ENCODE measurements around the gene ANO4. TPM values are rescaled to one million over a fixed set of nuclear protein-coding genes. Genes with fewer than 3 reads are reported as not detected.

Gene ANO4
- total RNA-seq, 1 experiment from 2014 or later: 5.7 TPM

DNA sequence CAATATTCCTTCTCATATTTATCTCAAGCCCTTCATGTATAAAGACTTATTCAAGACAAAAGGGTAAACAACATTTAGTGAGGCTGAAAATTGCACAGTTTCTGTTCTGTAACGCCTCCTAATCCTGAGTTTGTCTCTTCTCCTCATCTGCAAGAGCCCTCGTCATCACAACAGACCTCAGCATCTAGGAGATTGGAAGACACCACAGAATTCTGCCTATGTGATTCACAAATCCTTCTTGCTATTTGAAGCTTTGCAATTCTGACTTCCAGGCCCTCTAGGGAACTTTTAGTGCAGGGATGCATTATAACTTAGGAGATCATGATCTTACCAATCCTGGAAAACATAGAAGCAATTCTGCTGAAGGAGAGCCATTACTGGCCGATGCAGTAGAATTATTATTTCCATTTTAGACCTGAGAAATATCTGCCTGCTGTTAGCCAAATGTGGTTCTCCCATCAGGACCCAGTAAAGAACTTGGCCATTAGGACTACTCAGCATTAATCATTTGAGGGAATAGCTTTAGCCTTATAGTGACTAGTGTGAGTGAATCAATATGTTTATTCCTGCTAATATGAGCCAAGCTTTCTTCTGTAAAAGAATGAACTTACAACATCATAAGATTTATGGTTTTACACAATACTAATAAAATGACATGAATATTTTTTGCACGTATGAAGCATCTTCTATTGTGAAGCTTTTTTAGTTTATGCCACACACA, 119.5 kb downstream of the ANO4 start:
- Histone ChIP-seq H2BK5ac (ENCODE audit: insufficient read length, low read length) (no peak overlapping the region), H3K23ac (ENCODE audit: insufficient read length, low read depth, low read length) (no peak overlapping the region), H4K91ac (ENCODE audit: insufficient read length, low read depth, low read length) (no peak overlapping the region), H3K56ac (ENCODE audit: insufficient read length, low read depth, low read length) (no peak overlapping the region), H3K4me1 (ENCODE audit: insufficient read depth, low read length) (no peaks in the 10 kb centered on the region), H3K14ac (ENCODE audit: insufficient read depth, low read length) (no peak overlapping the region), H3K79me2 (ENCODE audit: insufficient read depth, low read length) (no peaks in the 10 kb centered on the region), H2BK12ac (ENCODE audit: insufficient read length, low read depth, low read length) (no peak overlapping the region), H2AFZ (ENCODE audit: low read length) (no peak overlapping the region), H3K9me3 (ENCODE audit: control insufficient read depth, low read depth, low read length) (no peaks in the 10 kb centered on the region), H4K5ac (ENCODE audit: insufficient read length, low read depth, low read length) (no peak overlapping the region), H3K18ac (ENCODE audit: insufficient read length, low read depth, low read length) (no peak overlapping the region), H3K27ac (ENCODE audit: insufficient read length, low read depth, low read length) (no peak overlapping the region), H3K23me2 (ENCODE audit: insufficient read length, low read depth, low read length, poor library complexity, severe bottlenecking) (no peaks in the 10 kb centered on the region), H4K20me1 (ENCODE audit: control insufficient read depth, insufficient read depth, insufficient read length) (no peaks in the 10 kb centered on the region), H3T11ph (ENCODE audit: low read length) (no peak overlapping the region), H3K4ac (ENCODE audit: low read depth, low read length) (no peak overlapping the region), H2BK15ac (ENCODE audit: low read depth, low read length) (no peak overlapping the region), H2BK120ac (ENCODE audit: low read depth, low read length, poor library complexity, severe bottlenecking) (no peak overlapping the region), H3K79me1 (ENCODE audit: insufficient read depth, low read depth, low read length, poor library complexity, severe bottlenecking) (no peaks in the 10 kb centered on the region), H3K4me2 (ENCODE audit: insufficient read depth, insufficient read length, low read length) (no peak overlapping the region), H2BK20ac (ENCODE audit: low read depth, low read length, poor library complexity, severe bottlenecking) (no peak overlapping the region), H3K27me3 (ENCODE audit: insufficient read depth, low read length) (no peaks in the 10 kb centered on the region), H2AK5ac (ENCODE audit: insufficient read length, low read length) (no peak overlapping the region), H4K8ac (replicated peaks; ENCODE audit: insufficient read length, low read depth, low read length) (no peak overlapping the region), H3K9ac (ENCODE audit: extremely low read depth, insufficient read length, low read length) (no peak overlapping the region)
- Mint-ChIP-seq H3K4me3 (no peak overlapping the region), H3K27ac (no peak overlapping the region), H3K4me1 (no peaks in the 10 kb centered on the region), H3K36me3 (ENCODE audit: insufficient read depth in 1 of 3, low read depth in 3 of 3) (no peaks in the 10 kb centered on the region; a peak in 1 of 7 replicates), H3K9me3 (peaks cover 0 to 5% of the 10 kb centered on the region in 2 experiments; a peak in 2 of 5 replicates), H3K27me3 (ENCODE audit: low read depth) (no peaks in the 10 kb centered on the region)
- no CpG with 5 or more reads among the region's 4 CpGs for WGBS (ENCODE audit: extremely low coverage, insufficient read length, low lambda C conversion rate)
- no peak for TF ChIP-seq CTCF (conservative IDR thresholded peaks at IDR 0.05)
- no peak for DNase-seq
